Right hindlimb (tissue), 1 donor: Measurements from ENCODE around the gene MAGI3.
"Not testable (repeated sequence)": the region's sequence is repeated elsewhere in the genome, so short reads cannot be mapped to it uniquely, and the experiment has no call there.

Source experiments
- DNase-seq: peaks from one replicate; pipeline ENCODE4 v3.0.0-alpha.2; 2018

MAGI3 gene

DNA sequence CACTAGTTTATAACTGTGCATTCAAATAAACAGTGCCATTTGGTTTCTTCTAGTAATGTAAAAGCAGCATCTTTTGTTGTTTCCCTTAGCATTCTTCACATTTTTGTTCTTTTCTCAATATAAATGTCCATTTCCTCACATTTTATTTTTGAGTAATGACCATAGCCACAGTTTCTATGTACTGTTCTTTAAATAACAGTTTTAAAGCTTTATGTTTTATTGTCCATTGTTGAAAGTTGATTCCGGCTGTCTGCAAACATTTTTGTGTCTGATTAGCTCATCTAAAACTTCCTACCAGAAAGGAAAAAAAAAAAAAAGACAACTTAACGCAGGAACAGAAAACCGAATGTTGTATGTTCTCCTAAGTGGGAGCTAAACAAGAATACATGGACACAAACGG is 139.7 kb downstream of the MAGI3 start:
- DNase-seq, result no peak

DNA sequence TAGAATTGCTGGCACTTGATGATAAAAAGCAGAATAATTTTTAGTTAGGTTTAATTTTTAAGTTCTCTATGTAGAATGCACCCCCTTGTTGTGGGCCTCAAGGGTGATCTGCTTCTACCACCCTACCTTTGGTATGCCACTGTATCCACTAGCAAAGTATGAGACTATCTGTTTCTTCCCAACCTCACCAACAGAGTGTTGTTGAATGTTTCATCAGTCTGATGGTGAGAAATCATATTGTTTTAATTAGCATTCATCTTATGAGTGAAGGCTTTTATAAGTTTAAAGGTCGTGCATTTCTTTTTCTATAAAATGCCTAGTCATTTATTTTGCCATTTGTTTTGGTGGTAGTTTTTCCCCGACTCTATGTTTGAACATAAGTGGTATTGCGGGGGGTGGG is 141.0 kb downstream of the MAGI3 start:
- no peak for DNase-seq

DNA sequence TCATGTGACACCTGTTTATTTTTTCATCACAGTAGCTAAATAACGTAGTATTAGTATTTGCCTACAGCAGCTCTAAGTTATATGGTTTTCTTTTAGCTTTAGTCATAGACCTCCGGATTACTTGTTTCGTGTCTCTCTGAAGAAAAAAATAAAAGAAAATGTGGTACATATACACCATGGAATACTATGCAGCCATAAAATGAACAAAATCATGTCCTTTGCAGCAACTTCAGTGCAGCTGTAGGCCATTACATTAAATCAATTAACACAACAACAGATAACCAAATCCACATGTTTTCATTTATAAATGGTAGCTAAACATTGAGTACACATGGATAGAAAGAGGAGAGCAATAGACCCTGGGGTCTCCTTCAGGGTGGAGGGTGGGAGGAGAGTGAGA is 142.7 kb downstream of the MAGI3 start:
- no peak for DNase-seq

DNA sequence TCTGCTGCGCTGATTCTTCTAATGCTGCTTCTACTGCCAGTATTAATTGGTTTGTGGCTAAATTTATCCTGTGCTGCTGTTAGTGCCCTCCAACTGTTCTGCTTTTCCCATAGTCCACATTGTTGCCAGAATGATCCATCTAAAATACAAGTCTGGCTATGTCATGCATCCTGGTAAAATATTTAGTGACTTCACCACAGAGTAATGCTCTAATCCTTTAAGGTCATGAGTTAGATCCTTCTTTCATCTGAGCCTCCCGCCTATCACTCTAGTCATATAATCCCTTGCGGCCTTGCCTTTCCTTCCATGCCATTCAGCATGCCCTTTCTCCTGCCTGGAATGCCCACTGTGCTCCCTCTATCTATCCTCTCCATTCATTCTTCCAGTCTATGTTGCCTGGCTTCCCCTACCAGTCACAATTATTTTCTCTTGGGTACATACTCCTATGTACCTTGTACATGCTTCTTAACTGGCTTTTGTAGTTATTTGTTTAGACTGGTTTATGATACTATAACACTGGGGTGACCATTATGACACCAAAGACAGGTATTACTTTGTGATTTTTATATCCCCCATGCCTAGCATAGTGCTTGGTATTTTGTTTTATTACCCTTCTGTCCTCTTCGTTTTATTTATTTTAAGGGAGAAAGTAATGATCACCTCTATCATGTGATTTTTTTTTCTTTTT is 144.0 kb downstream of the MAGI3 start:
- no peak for DNase-seq

DNA sequence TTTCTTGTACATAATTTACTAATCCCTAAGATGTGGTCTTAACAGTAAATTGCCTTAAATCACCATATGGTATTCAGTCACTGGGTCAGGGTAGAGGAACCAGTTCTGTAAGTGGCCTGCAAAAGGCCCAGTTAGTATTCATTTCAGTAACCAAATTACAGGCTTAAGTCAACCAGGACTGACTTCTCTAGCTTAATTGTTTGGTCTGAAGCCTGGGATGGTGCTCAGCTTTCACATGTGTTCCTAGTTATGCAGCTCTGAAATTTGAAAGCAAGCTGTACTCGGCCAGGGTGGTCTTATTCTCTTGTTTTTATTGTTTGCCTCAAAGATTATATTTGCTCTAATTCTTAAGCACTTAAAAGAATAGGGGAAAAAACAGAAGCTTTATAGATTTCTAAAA is 144.6 kb downstream of the MAGI3 start:
- peak; percentile 32 for DNase-seq

DNA sequence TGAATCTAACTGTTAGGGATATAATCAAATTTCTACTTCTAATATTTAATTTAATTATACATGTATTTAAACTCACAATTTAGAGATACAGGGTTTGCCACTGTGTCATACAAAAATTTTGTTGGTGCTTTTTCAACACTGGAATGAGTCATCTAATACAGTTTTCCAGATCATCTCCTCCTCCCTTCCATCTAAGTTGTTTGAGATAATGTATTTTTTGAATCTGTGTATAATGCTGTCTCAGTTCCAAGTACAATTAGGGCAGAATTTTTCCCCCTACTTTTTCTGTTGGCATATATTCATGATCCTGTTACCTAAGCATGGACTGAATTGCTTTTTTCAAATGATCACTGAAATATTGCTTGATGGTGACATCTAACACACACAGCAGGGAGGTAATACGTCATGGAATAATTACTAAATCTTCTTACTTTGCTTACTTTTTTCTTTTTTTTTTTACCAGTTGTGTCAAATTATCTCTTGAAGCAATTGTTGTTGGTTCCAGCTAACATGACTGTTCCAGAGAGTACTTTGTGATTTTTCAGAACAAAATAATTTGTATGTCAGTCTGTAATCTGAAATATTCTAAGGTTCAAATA is 146.0 kb downstream of the MAGI3 start:
- no peak for DNase-seq

DNA sequence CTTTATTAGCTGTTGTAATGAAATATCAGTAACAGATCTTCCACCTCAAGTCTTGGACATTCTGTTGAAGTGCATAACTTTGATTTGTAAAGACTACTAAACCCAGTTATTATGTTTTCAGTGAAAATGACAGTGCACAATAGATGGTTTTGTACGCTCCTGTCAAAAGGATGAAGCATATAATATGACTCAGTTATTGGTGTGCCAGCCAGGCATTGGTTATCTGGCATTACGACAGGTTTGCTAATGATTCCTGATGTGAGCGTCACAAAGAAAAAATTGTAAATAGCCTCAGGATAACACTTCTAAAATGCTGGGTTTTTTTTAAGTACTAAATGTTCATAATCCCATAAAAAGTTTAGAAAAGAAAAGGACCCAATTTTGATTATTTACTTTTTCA is 147.9 kb downstream of the MAGI3 start:
- DNase-seq, result no peak

DNA sequence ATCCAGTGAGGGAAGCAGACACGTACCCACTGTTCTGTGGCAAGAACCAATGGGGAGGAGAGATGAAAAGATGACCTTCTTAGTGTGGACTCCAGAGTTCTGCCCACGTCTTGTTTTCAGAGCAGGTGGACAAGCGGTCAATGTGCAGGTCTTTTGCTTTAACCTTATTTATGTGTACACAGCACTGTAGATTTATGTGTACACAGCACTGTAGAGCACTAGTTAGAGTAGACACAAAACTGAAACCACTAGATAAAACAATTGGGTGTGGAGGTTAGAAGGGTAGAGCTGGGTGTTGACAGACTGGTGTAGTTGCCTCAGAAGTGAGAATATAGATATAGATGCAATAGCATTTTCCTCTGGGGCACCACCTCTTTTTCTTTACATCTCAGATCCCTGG is 150.0 kb downstream of the MAGI3 start:
- DNase-seq, result no peak

DNA sequence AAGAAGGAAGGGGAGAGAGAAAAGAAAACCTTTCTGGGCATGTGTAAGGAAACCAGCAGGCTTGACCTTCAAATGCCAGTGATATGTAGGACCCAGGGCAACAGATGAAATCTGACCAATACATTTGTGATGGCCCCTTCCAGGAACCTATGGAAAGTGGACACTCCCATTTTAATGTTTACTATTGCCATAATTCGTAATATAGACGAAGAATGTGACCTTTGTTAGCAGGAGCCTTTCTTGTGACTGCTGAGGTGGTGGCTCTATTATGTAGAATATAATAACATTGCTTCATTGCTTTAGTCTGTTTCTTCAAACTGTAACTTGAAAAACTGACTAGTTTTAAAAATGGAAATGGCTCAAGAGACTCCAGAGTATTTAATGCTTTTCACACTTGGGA is 150.8 kb downstream of the MAGI3 start:
- no peak for DNase-seq

DNA sequence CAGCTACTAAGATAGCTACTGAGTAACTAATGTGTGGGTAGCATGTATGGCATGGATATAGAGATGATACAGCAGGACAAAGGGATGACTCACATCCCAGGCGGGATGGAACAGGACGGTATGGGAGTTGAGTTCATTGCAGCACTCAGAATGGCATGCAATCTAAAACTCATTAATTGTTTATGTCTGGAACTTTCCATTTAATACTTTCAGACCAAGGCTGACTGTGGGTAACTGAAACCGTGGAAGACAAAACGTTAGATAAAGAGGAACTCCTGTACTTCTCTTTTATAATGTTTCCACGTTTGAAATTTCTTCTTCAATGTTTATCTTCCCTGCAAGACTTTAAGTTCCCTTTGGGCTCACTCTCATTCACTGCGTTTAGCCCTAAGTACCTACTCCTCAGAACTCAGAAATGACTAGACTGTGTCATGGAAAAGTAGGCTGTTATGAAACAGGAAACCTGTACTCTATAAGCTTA is 151.9 kb downstream of the MAGI3 start:
- no peak for DNase-seq

DNA sequence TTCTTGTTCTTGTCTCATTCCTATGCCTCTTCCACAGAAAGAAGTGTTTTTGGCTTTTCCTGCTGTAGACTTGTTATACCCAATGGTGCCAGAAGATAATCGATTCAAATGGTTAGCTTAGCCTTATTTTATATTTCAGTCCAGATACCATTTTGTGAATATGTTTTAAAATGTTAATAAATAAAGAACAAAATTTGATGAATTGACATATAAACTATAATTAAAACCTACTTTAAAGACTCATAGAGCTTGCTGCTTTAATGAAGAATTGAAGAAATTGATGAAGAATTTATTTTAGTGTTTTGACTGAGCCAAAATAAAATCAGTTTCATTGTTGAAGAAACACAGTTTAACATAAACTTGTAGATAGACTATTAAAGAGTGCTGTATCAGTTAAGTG is 152.8 kb downstream of the MAGI3 start:
- DNase-seq, result no peak

DNA sequence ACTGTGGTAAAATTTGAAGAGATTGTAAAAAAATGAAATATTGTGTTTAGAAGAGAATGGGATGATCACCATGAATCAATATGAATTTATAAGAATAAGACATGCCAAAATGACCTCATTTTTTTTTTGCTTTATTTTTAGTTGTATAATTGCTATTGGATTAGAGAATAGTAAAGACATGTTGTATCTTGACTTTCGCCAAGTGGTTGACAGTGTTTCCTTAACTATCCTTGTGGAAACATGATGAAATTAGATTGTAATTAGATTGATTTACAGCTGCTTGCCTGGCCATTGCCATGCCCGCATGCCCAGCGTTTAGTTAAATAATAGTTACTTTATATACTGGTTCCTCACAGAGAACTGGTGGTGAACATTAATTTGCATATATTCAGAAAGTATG is 154.9 kb downstream of the MAGI3 start:
- no peak for DNase-seq

DNA sequence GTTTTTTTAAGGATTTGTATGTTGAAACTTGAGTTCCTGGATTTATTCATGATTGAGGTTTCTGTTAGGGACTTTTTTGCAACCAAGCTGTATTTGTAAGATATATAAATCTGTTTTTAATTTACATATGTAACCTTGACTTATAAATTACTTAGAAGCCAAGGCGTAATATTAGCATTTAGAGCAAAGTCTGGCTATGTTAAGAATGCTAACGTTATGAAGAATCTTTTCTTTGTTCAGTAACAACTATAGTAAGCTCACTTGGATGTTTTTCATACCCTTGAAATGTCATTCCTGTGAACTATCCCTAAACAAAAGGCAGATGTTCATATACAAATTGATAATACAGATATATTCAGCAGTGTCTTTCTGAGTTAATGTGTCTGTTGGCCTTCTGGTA is 155.3 kb downstream of the MAGI3 start:
- DNase-seq, result no peak

DNA sequence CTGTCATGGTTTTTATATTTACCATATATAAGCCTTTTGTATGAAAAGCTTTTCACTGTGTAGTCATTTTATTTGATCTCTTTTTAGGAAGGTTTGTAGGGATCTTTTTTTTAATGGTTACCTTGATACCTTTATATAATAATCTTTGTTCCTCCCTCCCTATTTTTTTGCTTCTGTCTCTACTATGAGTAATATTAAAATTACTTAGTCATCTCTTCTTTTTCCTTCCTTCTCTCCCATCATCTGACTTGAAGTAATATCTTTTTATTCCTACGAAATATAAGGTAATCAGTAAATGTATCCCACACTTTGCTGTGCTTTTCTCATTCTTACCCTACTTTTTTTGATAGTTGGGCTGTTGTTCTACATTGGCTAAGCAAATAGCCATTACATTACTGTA is 161.4 kb downstream of the MAGI3 start:
- DNase-seq, result no peak

DNA sequence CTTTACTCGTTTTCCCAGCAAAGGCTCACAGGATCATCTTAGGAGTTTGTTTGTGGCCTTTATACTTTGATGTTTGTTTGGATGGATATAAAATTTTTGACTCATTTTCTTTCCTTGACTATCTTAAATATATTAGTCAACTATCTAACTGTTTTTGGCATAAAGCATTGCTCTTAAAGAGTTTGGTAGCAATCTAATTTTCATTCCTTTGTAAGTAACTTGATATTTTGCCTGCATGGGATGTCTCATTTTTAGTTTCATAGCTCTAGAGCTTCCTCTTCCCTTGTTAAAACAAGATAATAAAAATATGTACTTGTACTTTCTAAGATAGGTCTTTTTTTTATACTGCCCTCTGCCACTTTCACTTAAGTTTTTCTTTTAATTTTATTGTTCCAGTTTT is 161.9 kb downstream of the MAGI3 start:
- no peak for DNase-seq

DNA sequence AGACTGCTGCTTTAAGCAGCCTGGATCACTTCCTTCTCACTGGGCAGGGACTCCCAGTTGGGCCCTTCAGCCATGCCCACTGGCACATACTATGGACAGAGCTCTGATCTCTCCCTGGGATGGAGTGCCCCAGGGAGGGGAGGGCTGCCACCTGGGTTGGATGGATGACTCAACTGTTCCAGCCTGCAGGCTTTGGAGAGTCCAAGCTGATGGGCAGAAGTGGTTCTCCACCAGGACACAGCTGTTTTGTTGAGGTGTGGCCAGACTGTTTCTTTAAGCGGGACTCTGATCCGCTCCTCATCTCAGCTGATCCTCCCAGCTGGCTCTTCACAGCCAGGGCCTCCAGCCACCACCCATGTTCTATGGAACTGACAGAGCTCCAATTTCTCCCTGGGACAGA is 166.9 kb downstream of the MAGI3 start:
- DNase-seq, result no peak

DNA sequence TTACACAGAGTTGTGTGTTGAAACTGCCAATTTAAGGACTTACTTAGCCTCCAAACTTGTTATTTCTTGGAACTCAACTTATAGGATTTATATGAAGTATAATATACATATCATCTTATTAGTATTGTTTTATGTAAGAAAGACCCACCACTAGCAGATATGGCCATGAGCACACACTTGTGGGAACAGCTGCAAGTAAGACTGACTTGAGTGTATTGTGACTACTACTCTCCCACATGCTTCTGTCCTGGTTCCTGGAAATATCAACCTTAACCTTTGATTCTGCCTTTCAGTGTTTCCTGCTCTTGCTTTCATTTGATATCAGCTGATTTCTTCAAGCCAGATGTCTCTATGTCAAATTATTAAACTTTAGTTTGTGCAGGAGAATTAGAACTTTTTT is 175.3 kb downstream of the MAGI3 start:
- no peak for DNase-seq

DNA sequence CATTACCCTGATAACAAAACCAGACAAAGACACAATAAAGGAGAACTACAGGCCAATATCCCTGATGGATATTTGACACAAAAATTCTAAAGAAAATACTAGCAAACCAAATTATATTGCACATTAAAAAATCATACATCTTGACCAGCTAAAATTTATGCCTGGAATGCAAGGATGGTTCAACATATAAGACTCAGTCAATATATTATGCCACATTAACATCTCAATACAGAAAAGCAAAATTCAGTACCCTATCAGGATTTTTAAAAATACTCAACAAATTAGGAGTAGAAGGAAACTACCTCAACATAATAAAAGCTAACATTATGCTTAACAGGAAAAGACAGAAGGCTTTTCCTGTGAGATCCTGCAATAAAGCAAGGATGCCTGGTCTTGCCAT is 177.1 kb downstream of the MAGI3 start:
- no peak for DNase-seq

DNA sequence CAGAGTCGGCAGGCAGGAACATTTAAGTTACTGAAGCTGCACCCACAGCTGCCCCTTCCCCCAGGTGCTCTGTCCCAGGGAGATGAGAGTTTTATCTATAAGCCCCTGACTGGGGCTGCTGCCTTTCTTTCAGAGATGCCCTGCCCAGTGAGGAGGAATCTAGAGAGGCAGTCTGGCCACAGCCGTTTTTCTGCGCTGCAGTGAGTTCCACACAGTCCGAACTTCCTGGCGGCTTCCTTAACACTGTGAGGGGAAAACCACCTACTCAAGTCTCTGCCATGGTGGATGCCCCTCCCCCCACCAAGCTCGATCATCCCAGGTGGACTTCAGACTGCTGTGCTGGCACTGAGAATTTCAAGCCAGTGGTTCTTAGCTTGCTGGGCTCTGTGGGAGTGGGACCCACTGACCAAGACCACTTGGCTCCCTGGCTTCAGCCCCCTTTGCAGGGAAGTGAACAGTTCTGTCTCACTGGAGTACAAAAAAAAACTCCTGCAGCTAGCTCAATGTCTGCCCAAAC is 185.5 kb downstream of the MAGI3 start:
- not testable (repeated sequence) for DNase-seq

DNA sequence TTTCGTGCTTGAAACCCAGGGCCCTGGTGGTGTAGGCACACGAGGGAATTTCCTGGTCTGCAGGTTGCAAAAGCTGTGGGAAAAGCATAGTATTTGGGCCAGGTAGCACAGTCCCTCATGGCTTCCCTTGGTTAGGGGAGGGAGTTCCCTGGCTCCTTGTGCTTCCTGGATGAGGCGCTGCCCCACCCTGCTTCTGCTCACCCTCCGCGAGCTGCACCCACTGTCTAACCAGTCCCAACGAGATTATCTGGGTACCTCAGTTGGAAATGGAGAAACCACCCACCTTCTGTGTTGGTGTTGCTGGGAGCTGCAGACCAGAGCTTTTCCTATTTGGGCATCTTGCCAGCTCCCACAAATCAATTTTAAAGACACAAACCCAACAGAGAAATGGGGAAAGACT is 186.0 kb downstream of the MAGI3 start:
- no peak for DNase-seq

DNA sequence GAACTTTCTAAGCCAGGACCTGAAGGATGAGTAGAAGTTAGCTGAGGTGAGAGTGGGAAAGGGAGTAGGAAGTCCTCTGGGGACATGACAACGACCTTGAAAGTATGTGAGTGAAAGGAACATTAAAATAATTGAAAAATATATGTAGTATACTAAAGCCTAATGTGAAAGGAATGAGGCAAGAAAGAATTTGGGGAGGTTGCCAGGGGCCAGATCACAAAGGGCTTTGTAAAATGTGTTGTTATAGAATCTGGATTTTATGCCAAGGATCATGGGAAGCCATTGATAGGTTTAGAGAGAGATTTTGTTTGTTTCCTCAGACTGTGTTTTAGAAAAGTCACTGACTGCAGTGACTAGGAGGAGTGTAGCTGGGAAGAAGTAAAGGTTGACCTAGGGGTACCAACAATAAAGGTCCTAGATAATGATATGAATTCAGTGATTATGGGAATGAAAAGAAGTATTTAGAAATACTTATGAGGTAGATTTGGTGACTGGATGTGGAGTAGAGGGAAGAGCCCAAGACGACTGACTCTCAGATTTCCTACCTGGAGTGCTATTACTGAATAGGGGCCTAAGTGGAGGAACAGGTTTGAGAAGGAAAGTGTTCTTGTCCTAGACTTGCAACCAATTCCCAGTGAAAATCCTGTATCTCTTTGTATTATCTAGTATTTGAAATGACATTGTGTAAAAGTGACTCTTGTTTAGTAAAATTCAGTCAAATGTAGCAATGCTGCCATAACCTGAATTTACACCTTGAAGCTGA is 189.1 kb downstream of the MAGI3 start:
- no peak for DNase-seq

DNA sequence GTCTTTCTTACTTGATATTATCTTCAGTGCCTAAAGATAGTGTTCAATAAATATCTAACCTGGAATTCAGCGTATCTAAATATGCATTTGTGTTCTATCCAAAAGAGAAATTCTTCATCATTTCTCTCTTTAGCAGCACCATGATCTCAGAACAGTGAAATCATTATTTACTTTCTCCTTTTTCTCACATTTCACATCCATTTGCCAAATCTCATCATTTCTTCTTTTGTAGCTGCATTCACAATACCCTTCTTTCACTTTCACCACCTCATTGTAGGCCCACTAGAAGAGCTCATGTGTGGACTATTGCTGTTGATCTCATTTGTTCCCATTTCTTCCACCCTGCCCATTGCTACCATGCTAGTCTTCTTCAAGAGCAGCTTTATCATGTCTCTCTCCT is 191.0 kb downstream of the MAGI3 start:
- no peak for DNase-seq

DNA sequence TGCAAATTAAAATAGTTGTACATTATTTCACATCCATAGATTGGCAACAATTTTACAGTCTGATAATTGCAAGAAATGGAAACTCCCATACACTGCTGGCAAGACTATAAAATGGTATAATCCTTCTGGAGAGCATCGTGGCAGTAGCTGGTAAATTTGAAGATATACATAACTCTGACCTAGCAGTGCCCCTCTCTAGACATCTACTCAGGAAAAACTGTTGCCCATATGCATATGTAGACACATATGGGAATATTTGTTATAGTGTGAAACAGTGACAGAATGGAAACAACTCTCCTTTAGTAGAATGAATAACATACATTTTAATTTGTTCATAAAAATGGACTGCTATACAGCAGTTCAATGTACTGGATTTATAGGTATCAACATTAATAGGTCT is 191.8 kb downstream of the MAGI3 start:
- no peak for DNase-seq

DNA sequence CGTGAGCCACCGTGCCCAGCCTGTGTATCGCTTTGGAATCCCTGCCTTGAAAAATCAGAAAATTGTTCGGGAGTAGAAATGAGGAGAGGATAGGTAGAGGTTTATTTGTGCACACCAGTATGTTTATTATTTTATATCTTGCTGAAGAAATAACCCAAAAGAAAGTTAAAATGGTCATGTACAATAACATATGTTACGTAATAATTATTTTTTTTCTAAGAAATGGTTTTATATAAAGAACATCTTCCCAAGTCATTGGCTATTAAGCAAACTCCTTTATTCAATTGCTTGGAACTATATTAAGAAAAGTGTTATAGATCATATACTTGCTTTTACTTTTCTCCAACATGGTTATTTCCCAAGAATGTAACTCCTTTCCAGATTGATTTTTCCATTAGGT is 197.2 kb downstream of the MAGI3 start:
- no peak for DNase-seq
